Measurements from ENCODE around the gene CHCHD3.

DNA sequence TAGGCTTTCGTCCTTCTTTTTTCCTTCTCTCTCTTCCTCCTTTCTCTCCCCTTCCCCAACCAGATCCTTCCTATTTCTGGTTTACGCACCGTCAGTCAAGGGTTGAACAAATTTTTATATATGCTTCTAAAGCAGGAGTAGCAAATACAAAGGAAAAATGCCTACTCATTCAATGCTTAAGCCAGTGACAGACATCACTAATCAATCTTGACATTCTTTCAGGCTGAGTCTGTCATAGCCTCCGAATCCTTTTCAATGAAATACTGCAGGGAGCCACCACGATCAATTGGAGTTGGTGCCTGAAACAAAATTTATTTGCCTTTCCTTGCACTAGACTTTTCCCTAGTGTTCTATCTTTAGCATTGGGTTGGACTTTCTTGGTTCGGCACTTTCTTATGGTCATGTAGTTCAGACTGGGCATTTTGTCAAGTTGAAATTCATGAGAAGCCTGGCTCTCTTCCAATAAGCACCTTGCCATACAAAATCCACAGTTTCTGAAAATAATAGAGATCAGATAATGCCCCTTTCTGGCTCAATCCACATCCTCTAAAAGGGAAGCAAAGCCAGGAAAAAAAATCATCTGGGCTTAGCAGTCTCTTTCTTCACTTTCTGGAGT is 266.1 kb downstream of the CHCHD3 start:
- no peak for TF ChIP-seq POLR2AphosphoS5 (IDR thresholded peaks at IDR 0.05; ENCODE audit: low read depth, low read length)
- TF ChIP-seq SIN3A (IDR thresholded peaks at IDR 0.05; ENCODE audit: borderline replicate concordance, insufficient read depth, low read length) = no peak
